Esophagus squamous epithelium (tissue), 4 donors: ENCODE data around the gene IQGAP2.

Source experiments
- CTCF ChIP-seq, 6 experiments: fragments of 450-650 bp in 4 of 6; fragments of 200-600 bp in 2 of 6; sonication (generic) in 2 of 6; IDR thresholded peaks; one replicate each; pipeline ENCODE4 v1.5.1; 2016 to 2019; ENCODE audit warnings: antibody characterized with exemption in 6 of 6, mild to moderate bottlenecking in 4 of 6, moderate library complexity in 4 of 6
- POLR2A ChIP-seq, 4 donors: fragments of 450-650 bp; IDR thresholded peaks; one replicate each; pipeline ENCODE4 v1.6.1; 2017; ENCODE audit warnings: antibody characterized with exemption in 4 of 4, mild to moderate bottlenecking in 4 of 4, moderate library complexity in 3 of 4

- TF ChIP-seq CTCF (IDR thresholded peaks at IDR 0.05) (no peak), POLR2A (IDR thresholded peaks at IDR 0.05) (no peak)
Observed at GRCh38 chr5:76445063-76445462, 42.0 kb downstream of the IQGAP2 start.
